H9 (cell line): ENCODE results near the gene TBATA. TPM values are rescaled to one million over a fixed set of nuclear protein-coding genes. Genes with fewer than 3 reads are reported as not detected.

ENCODE experiments used
- DNase-seq: peaks from one replicate; pipeline ENCODE4 v3.0.0-alpha.2; 2017
- H2AFZ ChIP-seq: one replicate; pipeline ENCODE4 v1.6.1; 2013; ENCODE audit warnings: mild to moderate bottlenecking, low read length, control low read depth, moderate library complexity
- H2AK5ac ChIP-seq: 2 replicates; pipeline ENCODE4 v1.6.1; 2013; ENCODE audit warnings: low read length, control low read depth, mixed read lengths; ENCODE audit not compliant: insufficient read length
- H2BK120ac ChIP-seq: one replicate; pipeline ENCODE4 v1.6.1; 2013; ENCODE audit warnings: low read depth, mild to moderate bottlenecking, low read length, control low read depth, inconsistent platforms; ENCODE audit not compliant: poor library complexity, severe bottlenecking
- H2BK12ac ChIP-seq: 2 replicates; pipeline ENCODE4 v1.6.1; 2013; ENCODE audit warnings: low read length, control low read depth, mixed read lengths, low read depth; ENCODE audit not compliant: insufficient read length
- H2BK15ac ChIP-seq: 2 replicates; pipeline ENCODE4 v1.6.1; 2013; ENCODE audit warnings: low read depth, low read length, control low read depth
- H2BK20ac ChIP-seq: one replicate; pipeline ENCODE4 v1.6.1; 2013; ENCODE audit warnings: low read depth, mild to moderate bottlenecking, low read length, control low read depth, inconsistent platforms; ENCODE audit not compliant: poor library complexity, severe bottlenecking
- H2BK5ac ChIP-seq: 2 replicates; pipeline ENCODE4 v1.6.1; 2013; ENCODE audit warnings: low read length, control low read depth, mixed read lengths; ENCODE audit not compliant: insufficient read length
- H3K14ac ChIP-seq: 2 replicates; pipeline ENCODE4 v1.6.1; 2013; ENCODE audit warnings: low read length, control low read depth; ENCODE audit not compliant: insufficient read depth
- H3K18ac ChIP-seq: 2 replicates; pipeline ENCODE4 v1.6.1; 2013; ENCODE audit warnings: low read depth, mild to moderate bottlenecking, mixed read lengths, low read length, control low read depth; ENCODE audit not compliant: insufficient read length
- H3K23ac ChIP-seq: 2 replicates; pipeline ENCODE4 v1.6.1; 2013; ENCODE audit warnings: low read length, control low read depth, mixed read lengths, low read depth; ENCODE audit not compliant: insufficient read length
- H3K23me2 ChIP-seq: 2 replicates; pipeline ENCODE4 v1.6.1; 2013; ENCODE audit warnings: low read depth, mild to moderate bottlenecking, mixed read lengths, low read length, control low read depth; ENCODE audit not compliant: insufficient read length, poor library complexity, severe bottlenecking
- H3K27ac ChIP-seq: 2 replicates; pipeline ENCODE4 v1.5.1; 2013; ENCODE audit warnings: low read length, control low read depth, mixed read lengths, low read depth; ENCODE audit not compliant: insufficient read length
- H3K27me3 ChIP-seq: 2 replicates; pipeline ENCODE4 v1.6.1; 2013; ENCODE audit warnings: low read length, control low read depth, inconsistent platforms; ENCODE audit not compliant: insufficient read depth
- H3K4ac ChIP-seq: 2 replicates; pipeline ENCODE4 v1.6.1; 2013; ENCODE audit warnings: low read depth, mild to moderate bottlenecking, control low read depth, inconsistent platforms, low read length, moderate library complexity
- H3K4me1 ChIP-seq: 2 replicates; pipeline ENCODE4 v1.6.1; 2013; ENCODE audit warnings: low read length, control low read depth, inconsistent platforms; ENCODE audit not compliant: insufficient read depth
- H3K4me2 ChIP-seq: 2 replicates; pipeline ENCODE4 v1.6.1; 2013; ENCODE audit warnings: low read length, control low read depth, mixed read lengths; ENCODE audit not compliant: insufficient read length, insufficient read depth
- H3K56ac ChIP-seq: 2 replicates; pipeline ENCODE4 v1.6.1; 2013; ENCODE audit warnings: low read depth, mild to moderate bottlenecking, mixed read lengths, low read length, control low read depth; ENCODE audit not compliant: insufficient read length
- H3K79me1 ChIP-seq: 2 replicates; pipeline ENCODE4 v1.6.1; 2013; ENCODE audit warnings: low read depth, mild to moderate bottlenecking, moderate library complexity, low read length, control low read depth, inconsistent platforms; ENCODE audit not compliant: insufficient read depth, poor library complexity, severe bottlenecking
- H3K79me2 ChIP-seq: 2 replicates; pipeline ENCODE4 v1.6.1; 2013; ENCODE audit warnings: low read length, control low read depth, inconsistent platforms; ENCODE audit not compliant: insufficient read depth
- H3K9ac ChIP-seq: 2 replicates; pipeline ENCODE4 v1.6.1; 2013; ENCODE audit warnings: low read length, control low read depth, mixed read lengths; ENCODE audit not compliant: insufficient read length; ENCODE audit errors: extremely low read depth
- H3K9me3 ChIP-seq: one replicate; pipeline ENCODE4 v1.6.1; 2013; ENCODE audit warnings: low read depth, low read length, inconsistent platforms; ENCODE audit not compliant: control insufficient read depth
- H3T11ph ChIP-seq: one replicate; pipeline ENCODE4 v1.6.1; 2013; ENCODE audit warnings: mild to moderate bottlenecking, low read length, control low read depth, inconsistent platforms
- H4K20me1 ChIP-seq: one replicate; pipeline ENCODE4 v1.6.1; 2013; ENCODE audit not compliant: control insufficient read depth, insufficient read length, insufficient read depth
- H4K5ac ChIP-seq: 2 replicates; pipeline ENCODE4 v1.6.1; 2013; ENCODE audit warnings: low read depth, mild to moderate bottlenecking, mixed read lengths, low read length, control low read depth; ENCODE audit not compliant: insufficient read length
- H4K8ac ChIP-seq: replicated peaks from 2 replicates; pipeline ENCODE4 v1.6.1; 2013; ENCODE audit warnings: low read length, control low read depth, mixed read lengths, low read depth; ENCODE audit not compliant: insufficient read length
- H4K91ac ChIP-seq: 2 replicates; pipeline ENCODE4 v1.6.1; 2013; ENCODE audit warnings: low read depth, mild to moderate bottlenecking, moderate library complexity, mixed read lengths, low read length, control low read depth; ENCODE audit not compliant: insufficient read length
- H3K27ac Mint-ChIP-seq, 3 experiments: 2 replicates in 2 of 3; 3 replicates in 1 of 3; pipeline ENCODE4 v1.8.0; 2020 to 2021; ENCODE audit warnings: mixed read lengths in 3 of 3, mild to moderate bottlenecking in 1 of 3, moderate library complexity in 1 of 3
- H3K27me3 Mint-ChIP-seq: 2 replicates; pipeline ENCODE4 v1.8.0; 2021; ENCODE audit warnings: low read depth, mild to moderate bottlenecking, moderate library complexity, mixed read lengths
- H3K36me3 Mint-ChIP-seq, 3 experiments: 2 replicates in 2 of 3; 3 replicates in 1 of 3; pipeline ENCODE4 v1.8.0; 2020 to 2021; ENCODE audit warnings: low read depth in 3 of 3, mixed read lengths in 3 of 3; ENCODE audit not compliant: insufficient read depth in 1 of 3
- H3K4me1 Mint-ChIP-seq, 2 experiments: 2 replicates each; pipeline ENCODE4 v1.8.0; 2020; ENCODE audit warnings: mixed read lengths in 2 of 2
- H3K4me3 Mint-ChIP-seq, 2 experiments: 2 replicates in 1 of 2; 3 replicates in 1 of 2; pipeline ENCODE4 v1.8.0; 2020 to 2021; ENCODE audit warnings: mild to moderate bottlenecking in 2 of 2, mixed read lengths in 2 of 2, moderate library complexity in 1 of 2
- H3K9me3 Mint-ChIP-seq, 2 experiments: 2 replicates in 1 of 2; 3 replicates in 1 of 2; pipeline ENCODE4 v1.8.0; 2020; ENCODE audit warnings: mild to moderate bottlenecking in 2 of 2, mixed read lengths in 2 of 2, moderate library complexity in 1 of 2
- WGBS: extraction: QIAGEN DNeasy Blood & Tissue Kit; methylation state at CpG from one replicate; pipeline ENCODE4 v1.1.7; 2013; ENCODE audit warnings: missing lambda C conversion rate, low lambda C conversion rate, mixed read lengths; ENCODE audit not compliant: insufficient read length; ENCODE audit errors: extremely low coverage; 5-methylcytosine and 5-hydroxymethylcytosine counted together
- total RNA-seq: library from RNA; stranded (reverse); gene quantifications from 2 replicates; pipeline ENCODE4 v1.2.1, GENCODE V29; 2021
- TF ChIP-seq, protein P1 (sequence below): fragments of 200-600 bp; sonication (generic); conservative IDR thresholded peaks from 3 replicates; pipeline ENCODE4 v1.8.0; 2021; ENCODE audit warnings: antibody characterized with exemption, mild to moderate bottlenecking

TBATA gene
- total RNA-seq, 1 experiment from 2014 or later = not detected

DNA sequence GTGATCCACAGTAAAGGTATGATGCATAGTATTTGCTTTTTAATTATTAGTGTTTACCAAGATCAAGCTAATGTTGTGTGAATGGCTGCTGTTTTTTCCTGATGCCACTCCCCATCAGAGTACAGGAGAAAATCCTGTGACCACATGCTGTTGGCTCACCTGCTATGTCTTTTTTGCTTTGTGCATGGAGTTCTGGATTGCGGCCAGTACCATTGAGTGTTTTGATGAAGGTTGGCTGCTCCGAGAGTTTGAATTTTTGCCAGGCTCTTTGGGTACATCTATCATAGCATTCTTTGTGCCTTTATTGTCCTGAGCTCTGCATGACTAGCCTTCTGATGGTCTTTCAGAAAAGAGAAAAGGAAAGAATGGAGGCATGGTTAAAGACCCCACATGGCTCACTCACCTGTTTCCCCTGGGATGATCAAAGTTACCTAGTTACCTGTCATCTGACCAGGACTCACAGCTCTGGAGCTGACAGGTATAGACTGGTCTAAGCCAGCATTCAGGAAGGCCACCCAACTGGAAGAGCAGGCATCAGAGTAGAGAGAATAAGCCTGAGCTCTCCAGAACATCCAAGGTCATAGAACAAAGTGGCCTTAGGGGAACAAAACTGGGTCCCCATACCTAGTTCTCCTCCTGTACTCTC, 18.7 kb upstream of the TBATA start:
- DNase-seq = no peak
- H3K27me3 ChIP-seq = no peaks in the 10 kb centered on the region
- no peaks in the 10 kb centered on the region for H3K36me3 Mint-ChIP-seq
- no peak overlapping the region for H3K27ac ChIP-seq
- H2AFZ ChIP-seq = no peak overlapping the region
- no peaks in the 10 kb centered on the region; a peak in 2 of 5 replicates for H3K9me3 Mint-ChIP-seq
- no peak overlapping the region for H4K8ac ChIP-seq
- peaks cover 13 to 14% of the 10 kb centered on the region in 2 experiments for H3K4me1 Mint-ChIP-seq
- no peak overlapping the region for H2BK12ac ChIP-seq
- no peak overlapping the region for H3K56ac ChIP-seq
- H3K14ac ChIP-seq = no peak overlapping the region
- H3K27ac Mint-ChIP-seq = no peak overlapping the region
- no peak overlapping the region for H3K9ac ChIP-seq
- TF ChIP-seq, protein P1, sequence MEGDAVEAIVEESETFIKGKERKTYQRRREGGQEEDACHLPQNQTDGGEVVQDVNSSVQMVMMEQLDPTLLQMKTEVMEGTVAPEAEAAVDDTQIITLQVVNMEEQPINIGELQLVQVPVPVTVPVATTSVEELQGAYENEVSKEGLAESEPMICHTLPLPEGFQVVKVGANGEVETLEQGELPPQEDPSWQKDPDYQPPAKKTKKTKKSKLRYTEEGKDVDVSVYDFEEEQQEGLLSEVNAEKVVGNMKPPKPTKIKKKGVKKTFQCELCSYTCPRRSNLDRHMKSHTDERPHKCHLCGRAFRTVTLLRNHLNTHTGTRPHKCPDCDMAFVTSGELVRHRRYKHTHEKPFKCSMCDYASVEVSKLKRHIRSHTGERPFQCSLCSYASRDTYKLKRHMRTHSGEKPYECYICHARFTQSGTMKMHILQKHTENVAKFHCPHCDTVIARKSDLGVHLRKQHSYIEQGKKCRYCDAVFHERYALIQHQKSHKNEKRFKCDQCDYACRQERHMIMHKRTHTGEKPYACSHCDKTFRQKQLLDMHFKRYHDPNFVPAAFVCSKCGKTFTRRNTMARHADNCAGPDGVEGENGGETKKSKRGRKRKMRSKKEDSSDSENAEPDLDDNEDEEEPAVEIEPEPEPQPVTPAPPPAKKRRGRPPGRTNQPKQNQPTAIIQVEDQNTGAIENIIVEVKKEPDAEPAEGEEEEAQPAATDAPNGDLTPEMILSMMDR = no peak
- H2BK15ac ChIP-seq = no peak overlapping the region
- H2BK120ac ChIP-seq = no peak overlapping the region
- no peaks in the 10 kb centered on the region for H3K9me3 ChIP-seq
- no peak overlapping the region for H3K23ac ChIP-seq
- no CpG with 5 or more reads among the region's 2 CpGs for WGBS
- no peaks in the 10 kb centered on the region for H3K79me2 ChIP-seq
- H3K23me2 ChIP-seq = no peaks in the 10 kb centered on the region
- no peak overlapping the region for H3T11ph ChIP-seq
- no peaks in the 10 kb centered on the region for H3K79me1 ChIP-seq
- H3K4me1 ChIP-seq = peaks cover 6% of the 10 kb centered on the region; the same call in 1 of the 2 replicates
- no peak overlapping the region for H3K4me2 ChIP-seq
- no peak overlapping the region for H3K18ac ChIP-seq
- no peaks in the 10 kb centered on the region for H4K20me1 ChIP-seq
- H3K27me3 Mint-ChIP-seq = peaks cover 6% of the 10 kb centered on the region
- no peak overlapping the region for H4K91ac ChIP-seq
- no peak overlapping the region for H2AK5ac ChIP-seq
- H3K4ac ChIP-seq = no peak overlapping the region
- no peak overlapping the region for H4K5ac ChIP-seq
- H2BK20ac ChIP-seq = no peak overlapping the region
- no peak overlapping the region for H2BK5ac ChIP-seq
- H3K4me3 Mint-ChIP-seq = no peak overlapping the region
